ENCODE data around the gene RNF4.

The RNF4 gene

DNA sequence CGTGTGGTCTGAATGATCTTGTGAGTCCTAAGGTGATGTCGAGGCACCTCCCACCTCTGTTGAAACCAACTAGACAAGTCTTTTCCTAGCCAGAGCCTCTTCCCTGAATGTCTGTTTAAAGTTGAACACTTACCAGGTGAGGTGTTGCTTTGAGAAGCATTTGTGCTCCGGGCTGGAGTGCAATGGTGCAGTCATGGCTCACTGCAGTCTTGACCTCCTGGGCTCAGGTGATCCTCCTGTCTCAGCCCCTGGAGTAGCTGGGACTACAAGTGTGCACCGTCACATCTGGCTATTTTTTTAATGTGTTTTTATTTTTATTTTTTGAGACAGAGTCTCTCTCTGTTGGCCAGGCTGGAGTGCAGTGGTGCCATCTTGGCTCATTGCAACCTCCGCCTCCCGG, 18.1 kb downstream of the RNF4 start:
- H3K27ac ChIP-seq (ENCODE audit: insufficient read depth in 1 of 2, low read depth in 1 of 2, low read length in 2 of 2, poor library complexity in 1 of 2, severe bottlenecking in 2 of 2), result no peak overlapping the region
- ChIA-PET POLR2A (no interaction called here), CTCF (interaction anchor here (1.0 to 2.1 kb wide), 4 partner anchors 9 to 48 kb away, joined by 3 to 7 read pairs (median 6); no protein-coding TSS in a partner anchor)
- peaks cover 22 to 48% (median 38%) of the 10 kb centered on the region in 4 experiments for H3K4me1 ChIP-seq (ENCODE audit: control extremely low read depth in 1 of 4, control insufficient read depth in 4 of 4, insufficient read depth in 4 of 4, low read length in 3 of 4)
- 92% methylated on average over 5 of the region's 6 CpGs for WGBS (ENCODE audit: insufficient coverage)
- no peaks in the 10 kb centered on the region for H3K27me3 ChIP-seq (replicated peaks in 2 of 5; ENCODE audit: control insufficient read depth in 4 of 5, insufficient read depth in 5 of 5, low read length in 4 of 5)
- peaks cover 5 to 39% (median 25%) of the 10 kb centered on the region in 4 experiments for H3K36me3 ChIP-seq (ENCODE audit: control insufficient read depth in 4 of 4, insufficient read depth in 4 of 4, low read length in 3 of 4)
- H3K9me3 ChIP-seq (ENCODE audit: control extremely low read depth in 1 of 5, control insufficient read depth in 4 of 5, insufficient read depth in 2 of 5, low read depth in 1 of 5, low read length in 4 of 5), result no peaks in the 10 kb centered on the region
- no peak overlapping the region for H3K4me3 ChIP-seq (ENCODE audit: control insufficient read depth in 1 of 7, extremely low read depth in 1 of 7, insufficient read depth in 4 of 7, low read depth in 2 of 7, low read length in 6 of 7)
- DNase-seq, result no peak

DNA sequence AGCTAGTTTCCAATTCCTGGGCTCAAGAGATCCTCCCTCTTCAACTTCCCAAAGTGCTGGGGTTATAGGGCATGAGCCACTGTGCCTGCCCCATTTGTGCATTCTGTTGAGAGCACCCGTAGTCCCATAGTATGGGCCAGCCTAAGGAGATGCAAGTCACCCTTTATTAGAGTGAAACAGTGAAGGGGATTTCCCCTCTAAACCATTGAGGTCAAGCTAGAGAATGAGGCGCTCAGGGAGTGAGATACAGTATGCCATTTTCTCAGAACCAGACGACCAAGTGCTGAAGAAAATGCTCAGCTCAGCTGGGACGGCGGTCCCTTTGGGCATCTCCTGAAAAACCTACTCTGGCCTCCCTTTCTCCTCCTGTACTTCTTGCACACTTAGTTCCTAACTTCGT, 18.7 kb downstream of the RNF4 start:
- Histone ChIP-seq H3K4me1 (ENCODE audit: control extremely low read depth in 1 of 4, control insufficient read depth in 4 of 4, insufficient read depth in 4 of 4, low read length in 3 of 4) (peaks cover 22 to 42% (median 33%) of the 10 kb centered on the region in 4 experiments), H3K9me3 (ENCODE audit: control extremely low read depth in 1 of 5, control insufficient read depth in 4 of 5, insufficient read depth in 2 of 5, low read depth in 1 of 5, low read length in 4 of 5) (no peaks in the 10 kb centered on the region), H3K4me3 (ENCODE audit: control insufficient read depth in 1 of 7, extremely low read depth in 1 of 7, insufficient read depth in 4 of 7, low read depth in 2 of 7, low read length in 6 of 7) (no peak overlapping the region), H3K27me3 (replicated peaks in 2 of 5; ENCODE audit: control insufficient read depth in 4 of 5, insufficient read depth in 5 of 5, low read length in 4 of 5) (no peaks in the 10 kb centered on the region), H3K36me3 (ENCODE audit: control insufficient read depth in 4 of 4, insufficient read depth in 4 of 4, low read length in 3 of 4) (peaks cover 8 to 45% (median 30%) of the 10 kb centered on the region in 4 experiments), H3K27ac (ENCODE audit: insufficient read depth in 1 of 2, low read depth in 1 of 2, low read length in 2 of 2, poor library complexity in 1 of 2, severe bottlenecking in 2 of 2) (no peak overlapping the region)
- 94% methylated on average over 6 of the region's 6 CpGs for WGBS (ENCODE audit: insufficient coverage)
- ChIA-PET CTCF (interaction anchor here (1.0 to 2.1 kb wide), 3 partner anchors 9 to 48 kb away, joined by 3 to 7 read pairs (median 6); no protein-coding TSS in a partner anchor), POLR2A (no interaction called here)
- DNase-seq, result no peak

DNA sequence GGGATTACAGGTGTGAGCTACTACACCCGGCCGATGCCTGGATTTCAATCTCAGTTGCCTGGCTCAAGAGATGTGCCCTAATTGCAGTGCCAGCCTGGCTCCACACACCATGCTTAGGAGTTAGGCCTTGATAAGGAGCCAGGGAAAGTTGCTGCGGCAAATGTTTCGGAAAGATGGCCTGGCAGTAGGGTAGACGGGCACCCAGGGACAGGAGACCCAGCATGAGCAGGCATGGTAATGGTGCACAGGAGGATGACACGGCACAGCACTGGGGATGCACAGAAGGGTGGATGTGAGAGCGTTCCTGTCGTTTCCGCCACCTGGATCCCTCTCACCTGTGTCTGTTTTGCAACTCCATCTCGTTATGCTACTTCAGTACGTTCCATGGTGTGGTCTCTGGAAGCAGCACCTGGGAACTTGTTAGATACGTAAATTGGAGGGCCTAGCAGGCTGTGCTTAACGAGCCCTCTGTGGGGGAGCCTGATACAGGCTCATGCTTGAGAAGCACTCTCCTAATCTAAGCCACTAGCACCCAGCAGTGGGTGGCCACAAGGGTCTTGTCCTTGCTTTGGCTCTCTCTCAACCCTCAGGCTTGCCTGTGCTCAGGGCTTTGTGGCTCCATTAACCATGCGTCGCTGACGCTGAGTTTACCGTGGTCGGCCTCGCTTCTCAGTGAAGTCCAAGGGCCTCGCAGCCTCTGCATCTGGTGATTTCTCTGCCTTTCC, 20.3 kb downstream of the RNF4 start:
- 96% methylated on average over 20 of the region's 20 CpGs for WGBS (ENCODE audit: insufficient coverage)
- Histone ChIP-seq H3K27me3 (replicated peaks in 2 of 5; ENCODE audit: control insufficient read depth in 4 of 5, insufficient read depth in 5 of 5, low read length in 4 of 5) (no peaks in the 10 kb centered on the region), H3K36me3 (ENCODE audit: control insufficient read depth in 4 of 4, insufficient read depth in 4 of 4, low read length in 3 of 4) (peaks cover 12 to 53% (median 38%) of the 10 kb centered on the region in 4 experiments), H3K9me3 (ENCODE audit: control extremely low read depth in 1 of 5, control insufficient read depth in 4 of 5, insufficient read depth in 2 of 5, low read depth in 1 of 5, low read length in 4 of 5) (no peaks in the 10 kb centered on the region), H3K4me1 (ENCODE audit: control extremely low read depth in 1 of 4, control insufficient read depth in 4 of 4, insufficient read depth in 4 of 4, low read length in 3 of 4) (peaks cover 18 to 32% (median 26%) of the 10 kb centered on the region in 4 experiments), H3K4me3 (ENCODE audit: control insufficient read depth in 1 of 7, extremely low read depth in 1 of 7, insufficient read depth in 4 of 7, low read depth in 2 of 7, low read length in 6 of 7) (no peak overlapping the region), H3K27ac (ENCODE audit: insufficient read depth in 1 of 2, low read depth in 1 of 2, low read length in 2 of 2, poor library complexity in 1 of 2, severe bottlenecking in 2 of 2) (no peak overlapping the region)
- CTCF ChIA-PET, result interaction anchor here (1.3 to 1.5 kb wide), 3 partner anchors 14 to 25 kb away, joined by 3 read pairs; no protein-coding TSS in a partner anchor
- POLR2A ChIA-PET, result interaction anchor here (0.9 kb wide), 1 partner anchor 20 kb away, joined by 3 read pairs; the partner anchor contains the start of gene RNF4
- DNase-seq, result no peak

DNA sequence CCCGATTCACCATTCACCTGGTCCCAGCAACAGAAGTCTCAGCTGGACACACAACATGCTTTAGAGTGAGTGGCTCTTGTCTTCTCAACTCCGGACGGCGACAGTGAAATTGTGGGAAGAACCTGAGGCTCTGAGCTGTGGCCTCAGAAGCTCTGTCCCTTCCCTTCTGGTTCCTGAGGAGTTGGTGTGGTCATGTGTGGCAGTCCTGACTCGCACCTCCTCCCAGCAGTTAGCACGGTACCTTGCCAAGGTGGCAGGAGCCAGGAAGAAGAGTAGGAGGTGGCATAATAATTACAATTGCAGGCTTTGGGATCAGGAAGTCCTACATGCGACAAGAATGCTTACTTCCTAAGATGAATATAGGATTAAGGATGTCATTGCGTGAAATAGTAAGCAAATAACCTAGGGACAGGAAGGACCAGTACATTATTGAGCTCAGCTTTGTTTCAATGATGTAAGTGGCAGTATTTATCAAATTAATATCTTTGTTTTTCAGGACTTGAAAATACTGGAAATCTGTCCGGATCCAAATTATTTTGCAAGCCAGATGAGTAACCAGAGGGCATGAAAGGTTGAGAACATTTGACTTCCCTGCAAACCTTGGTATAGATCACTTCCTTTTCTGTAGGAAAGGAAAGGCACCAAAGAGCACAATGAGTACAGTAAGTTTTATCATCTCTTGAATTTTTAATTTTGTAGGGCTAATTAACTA, 21.1 kb downstream of the RNF4 start:
- no peak for DNase-seq
- H3K4me1 ChIP-seq (ENCODE audit: control extremely low read depth in 1 of 4, control insufficient read depth in 4 of 4, insufficient read depth in 4 of 4, low read length in 3 of 4), result peaks cover 13 to 24% (median 19%) of the 10 kb centered on the region in 4 experiments
- no peaks in the 10 kb centered on the region for H3K9me3 ChIP-seq (ENCODE audit: control extremely low read depth in 1 of 5, control insufficient read depth in 4 of 5, insufficient read depth in 2 of 5, low read depth in 1 of 5, low read length in 4 of 5)
- no peak overlapping the region for H3K4me3 ChIP-seq (ENCODE audit: control insufficient read depth in 1 of 7, extremely low read depth in 1 of 7, insufficient read depth in 4 of 7, low read depth in 2 of 7, low read length in 6 of 7)
- H3K36me3 ChIP-seq (ENCODE audit: control insufficient read depth in 4 of 4, insufficient read depth in 4 of 4, low read length in 3 of 4), result peaks cover 12 to 55% (median 40%) of the 10 kb centered on the region in 4 experiments
- H3K27ac ChIP-seq (ENCODE audit: insufficient read depth in 1 of 2, low read depth in 1 of 2, low read length in 2 of 2, poor library complexity in 1 of 2, severe bottlenecking in 2 of 2), result no peak overlapping the region
- CTCF ChIA-PET, result interaction anchor here (0.8 to 1.5 kb wide), 6 partner anchors 13 to 125 kb away, joined by 3 read pairs; no protein-coding TSS in a partner anchor
- 98% methylated on average over 6 of the region's 9 CpGs for WGBS (ENCODE audit: insufficient coverage)
- POLR2A ChIA-PET, result interaction anchor here (0.9 kb wide), 1 partner anchor 21 kb away, joined by 3 read pairs; the partner anchor contains the start of gene RNF4
- H3K27me3 ChIP-seq (replicated peaks in 2 of 5; ENCODE audit: control insufficient read depth in 4 of 5, insufficient read depth in 5 of 5, low read length in 4 of 5), result no peaks in the 10 kb centered on the region

DNA sequence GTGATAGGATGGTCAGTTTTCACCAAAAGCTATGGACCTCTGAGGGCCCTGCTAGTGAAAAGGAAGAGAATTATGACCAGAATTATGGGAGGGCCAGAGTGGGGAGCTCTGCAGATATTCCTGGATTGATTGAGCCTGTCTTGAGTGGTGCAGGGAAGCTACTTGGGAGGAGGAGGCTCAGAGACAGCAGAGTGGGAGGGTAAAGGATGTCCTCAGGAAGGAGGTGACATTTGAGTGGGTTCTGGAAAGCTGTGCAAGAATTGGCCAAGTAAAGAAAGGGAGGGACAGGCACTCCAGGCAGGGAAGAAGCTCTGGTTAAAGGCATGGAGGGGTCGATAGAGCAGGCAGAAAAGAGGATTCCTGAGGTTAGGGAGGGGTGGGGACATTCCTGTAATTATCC, 24.1 kb downstream of the RNF4 start:
- Histone ChIP-seq H3K4me3 (ENCODE audit: control insufficient read depth in 1 of 7, extremely low read depth in 1 of 7, insufficient read depth in 4 of 7, low read depth in 2 of 7, low read length in 6 of 7) (no peak overlapping the region), H3K27me3 (replicated peaks in 2 of 5; ENCODE audit: control insufficient read depth in 4 of 5, insufficient read depth in 5 of 5, low read length in 4 of 5) (no peaks in the 10 kb centered on the region), H3K27ac (ENCODE audit: insufficient read depth in 1 of 2, low read depth in 1 of 2, low read length in 2 of 2, poor library complexity in 1 of 2, severe bottlenecking in 2 of 2) (no peak overlapping the region), H3K9me3 (ENCODE audit: control extremely low read depth in 1 of 5, control insufficient read depth in 4 of 5, insufficient read depth in 2 of 5, low read depth in 1 of 5, low read length in 4 of 5) (no peaks in the 10 kb centered on the region), H3K4me1 (ENCODE audit: control extremely low read depth in 1 of 4, control insufficient read depth in 4 of 4, insufficient read depth in 4 of 4, low read length in 3 of 4) (peaks cover 0 to under 1% (median 0%) of the 10 kb centered on the region in 4 experiments), H3K36me3 (ENCODE audit: control insufficient read depth in 4 of 4, insufficient read depth in 4 of 4, low read length in 3 of 4) (peaks cover 23 to 75% (median 58%) of the 10 kb centered on the region in 4 experiments)
- no peak for DNase-seq
- 86% methylated on average over 1 of the region's 1 CpG for WGBS (ENCODE audit: insufficient coverage)
- ChIA-PET POLR2A (interaction anchor here (1.4 kb wide), 1 partner anchor 10 kb away, joined by 3 read pairs; no protein-coding TSS in a partner anchor), CTCF (interaction anchor here (0.6 to 1.3 kb wide), 5 partner anchors 10 to 42 kb away, joined by 3 to 5 read pairs (median 3); no protein-coding TSS in a partner anchor)

DNA sequence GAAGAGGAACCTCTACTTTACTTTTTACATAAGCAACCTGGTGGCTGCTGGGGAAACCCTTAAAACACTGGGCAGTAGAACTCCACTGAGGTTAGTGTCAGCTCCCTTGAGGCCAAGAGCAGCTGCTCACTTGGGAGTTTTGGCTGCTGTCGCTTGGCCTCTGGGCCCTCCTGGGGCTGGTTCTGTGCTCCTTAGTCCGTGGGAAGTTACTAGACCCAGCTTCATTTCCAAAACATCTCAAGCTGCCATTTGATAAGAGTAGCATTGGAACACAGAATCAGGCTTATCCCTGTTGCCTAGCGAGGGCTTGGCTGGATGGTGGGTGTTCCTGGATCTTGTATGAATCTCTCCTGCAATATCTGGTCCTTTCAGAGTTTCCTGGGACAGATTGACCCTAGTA, 26.1 kb downstream of the RNF4 start:
- WGBS (ENCODE audit: insufficient coverage), result 88% methylated on average over 3 of the region's 3 CpGs
- Histone ChIP-seq H3K4me3 (ENCODE audit: control insufficient read depth in 1 of 7, extremely low read depth in 1 of 7, insufficient read depth in 4 of 7, low read depth in 2 of 7, low read length in 6 of 7) (no peak overlapping the region), H3K4me1 (ENCODE audit: control extremely low read depth in 1 of 4, control insufficient read depth in 4 of 4, insufficient read depth in 4 of 4, low read length in 3 of 4) (no peaks in the 10 kb centered on the region), H3K36me3 (ENCODE audit: control insufficient read depth in 4 of 4, insufficient read depth in 4 of 4, low read length in 3 of 4) (peaks cover 20 to 80% (median 57%) of the 10 kb centered on the region in 4 experiments), H3K9me3 (ENCODE audit: control extremely low read depth in 1 of 5, control insufficient read depth in 4 of 5, insufficient read depth in 2 of 5, low read depth in 1 of 5, low read length in 4 of 5) (no peaks in the 10 kb centered on the region), H3K27ac (ENCODE audit: insufficient read depth in 1 of 2, low read depth in 1 of 2, low read length in 2 of 2, poor library complexity in 1 of 2, severe bottlenecking in 2 of 2) (no peak overlapping the region), H3K27me3 (replicated peaks in 2 of 5; ENCODE audit: control insufficient read depth in 4 of 5, insufficient read depth in 5 of 5, low read length in 4 of 5) (no peaks in the 10 kb centered on the region)
- no peak for DNase-seq
- ChIA-PET POLR2A (interaction anchor here (0.6 kb wide), 2 partner anchors 98 to 131 kb away, joined by 3 to 4 read pairs; no protein-coding TSS in a partner anchor), CTCF (interaction anchor here (1.0 to 2.4 kb wide), 5 partner anchors 7 to 56 kb away, joined by 3 to 7 read pairs (median 4); no protein-coding TSS in a partner anchor)
